Measurements from ENCODE around the gene SIPA1L2.

DNA sequence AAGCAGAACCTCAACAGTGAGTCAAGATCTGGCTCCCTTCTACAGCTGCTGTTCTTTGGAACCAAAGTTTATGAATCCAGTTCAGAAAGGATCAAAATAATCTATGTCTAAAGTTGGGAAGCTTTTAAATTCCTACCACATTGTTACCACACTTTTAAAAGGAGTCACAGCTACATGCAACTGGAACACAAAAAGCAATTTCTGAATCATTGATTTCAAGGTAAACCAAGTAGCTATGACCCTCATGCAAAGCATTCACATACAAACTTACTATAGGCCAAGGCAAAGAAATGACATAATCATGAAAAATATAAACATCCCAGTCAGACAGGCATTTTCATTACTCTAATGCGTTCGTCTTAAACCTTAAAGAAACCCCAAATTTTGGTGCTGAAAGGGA is 3.5 kb downstream of the SIPA1L2 start:
- TF ChIP-seq, protein P1, sequence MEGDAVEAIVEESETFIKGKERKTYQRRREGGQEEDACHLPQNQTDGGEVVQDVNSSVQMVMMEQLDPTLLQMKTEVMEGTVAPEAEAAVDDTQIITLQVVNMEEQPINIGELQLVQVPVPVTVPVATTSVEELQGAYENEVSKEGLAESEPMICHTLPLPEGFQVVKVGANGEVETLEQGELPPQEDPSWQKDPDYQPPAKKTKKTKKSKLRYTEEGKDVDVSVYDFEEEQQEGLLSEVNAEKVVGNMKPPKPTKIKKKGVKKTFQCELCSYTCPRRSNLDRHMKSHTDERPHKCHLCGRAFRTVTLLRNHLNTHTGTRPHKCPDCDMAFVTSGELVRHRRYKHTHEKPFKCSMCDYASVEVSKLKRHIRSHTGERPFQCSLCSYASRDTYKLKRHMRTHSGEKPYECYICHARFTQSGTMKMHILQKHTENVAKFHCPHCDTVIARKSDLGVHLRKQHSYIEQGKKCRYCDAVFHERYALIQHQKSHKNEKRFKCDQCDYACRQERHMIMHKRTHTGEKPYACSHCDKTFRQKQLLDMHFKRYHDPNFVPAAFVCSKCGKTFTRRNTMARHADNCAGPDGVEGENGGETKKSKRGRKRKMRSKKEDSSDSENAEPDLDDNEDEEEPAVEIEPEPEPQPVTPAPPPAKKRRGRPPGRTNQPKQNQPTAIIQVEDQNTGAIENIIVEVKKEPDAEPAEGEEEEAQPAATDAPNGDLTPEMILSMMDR (IDR thresholded peaks at IDR 0.05; ENCODE audit: insufficient read depth, low read depth, low read length) = no peak
- no peak for TF ChIP-seq EZH2 (IDR thresholded peaks at IDR 0.05; ENCODE audit: insufficient read depth, low read length)
